H7 (cell line): Measurements from ENCODE around the gene CYP4F2. TPM values are rescaled to one million over a fixed set of nuclear protein-coding genes. Genes with fewer than 3 reads are reported as not detected.
"Not testable (repeated sequence)": the region's sequence is repeated elsewhere in the genome, so short reads cannot be mapped to it uniquely, and the experiment has no call there.

Source experiments
- DNase-seq: peaks from one replicate; pipeline ENCODE4 v3.0.0; 2012
- H3K27me3 ChIP-seq: 2 replicates; pipeline ENCODE4 v1.6.0; 2011; ENCODE audit warnings: mild to moderate bottlenecking, low read length; ENCODE audit not compliant: control insufficient read depth, insufficient read depth
- H3K36me3 ChIP-seq: replicated peaks from 2 replicates; pipeline ENCODE4 v1.5.1; 2011; ENCODE audit warnings: low read length; ENCODE audit not compliant: control insufficient read depth, insufficient read depth
- H3K4me3 ChIP-seq: 2 replicates; pipeline ENCODE4 v1.5.1; 2011; ENCODE audit warnings: low read depth, mild to moderate bottlenecking, control low read depth, low read length, moderate library complexity; ENCODE audit not compliant: insufficient read depth
- total RNA-seq: library from RNA; depleted of rRNA; stranded (reverse); fragments of >200 nt; shearing (Covaris generic); gene quantifications from 2 replicates; pipeline ENCODE4 v1.2.3, GENCODE V29; 2014; rRNA removed

Gene CYP4F2
- total RNA-seq, 1 experiment from 2014 or later: not detected

- H3K36me3 ChIP-seq, DNase-seq, H3K4me3 ChIP-seq, H3K27me3 ChIP-seq: not testable (repeated sequence)
Observed at GRCh38 chr19:15828611-15829305, 69.1 kb downstream of the CYP4F2 start.

GRCh38 chr19:15828121-15828610, 69.7 kb downstream of the CYP4F2 start:
- Histone ChIP-seq H3K27me3 (no peaks in the 10 kb centered on the region), H3K36me3 (no peaks in the 10 kb centered on the region), H3K4me3 (no peak overlapping the region)
- no peak for DNase-seq

Other genes starting within 250 kb of the CYP4F2 start
- gene CYP4F12, start 225.0 kb downstream of the CYP4F2 start, total RNA-seq: not detected in 2 replicates
- gene OR10H2, start 170.1 kb downstream of the CYP4F2 start, total RNA-seq: not detected in 2 replicates
- not detected in 2 replicates for gene OR10H3, start 160.1 kb downstream of the CYP4F2 start, total RNA-seq
- gene OR10H5, start 110.4 kb downstream of the CYP4F2 start, total RNA-seq: not detected in 2 replicates
- gene OR10H1, start 82.4 kb downstream of the CYP4F2 start, total RNA-seq: not detected in 2 replicates
- gene CYP4F11, start 36.5 kb upstream of the CYP4F2 start, total RNA-seq: not detected in 2 replicates
- not detected in 2 replicates for gene OR10H4, start 50.9 kb upstream of the CYP4F2 start, total RNA-seq
- gene TPM4, start 178.4 kb upstream of the CYP4F2 start, total RNA-seq: 429 and 498 TPM in 2 replicates
- gene RAB8A, start 213.8 kb upstream of the CYP4F2 start, total RNA-seq: 59.3 and 63.3 TPM in 2 replicates
- gene HSH2D, start 245.6 kb upstream of the CYP4F2 start, total RNA-seq: 0.07 TPM in 1 of 2 replicates, not detected in the other